H54 (cell line): ENCODE measurements around the gene DYNC2LI1.
"Not testable (repeated sequence)": the region's sequence is repeated elsewhere in the genome, so short reads cannot be mapped to it uniquely, and the experiment has no call there.

Source experiments
- DNase-seq: peaks from one replicate; pipeline ENCODE4 v3.0.0; 2011; ENCODE audit warnings: low spot score, mixed read lengths; ENCODE audit not compliant: insufficient read length
- FAIRE-seq: peaks from 3 replicates; lab custom pipeline; 2011; peaks lifted over from hg19 to GRCh38; lab: Jason Lieb, UNC
- POLR2A ChIP-seq: IDR thresholded peaks from 2 replicates; pipeline ENCODE4 v1.6.1; 2011; ENCODE audit warnings: low read depth, mild to moderate bottlenecking, low read length

DYNC2LI1 gene

DNA sequence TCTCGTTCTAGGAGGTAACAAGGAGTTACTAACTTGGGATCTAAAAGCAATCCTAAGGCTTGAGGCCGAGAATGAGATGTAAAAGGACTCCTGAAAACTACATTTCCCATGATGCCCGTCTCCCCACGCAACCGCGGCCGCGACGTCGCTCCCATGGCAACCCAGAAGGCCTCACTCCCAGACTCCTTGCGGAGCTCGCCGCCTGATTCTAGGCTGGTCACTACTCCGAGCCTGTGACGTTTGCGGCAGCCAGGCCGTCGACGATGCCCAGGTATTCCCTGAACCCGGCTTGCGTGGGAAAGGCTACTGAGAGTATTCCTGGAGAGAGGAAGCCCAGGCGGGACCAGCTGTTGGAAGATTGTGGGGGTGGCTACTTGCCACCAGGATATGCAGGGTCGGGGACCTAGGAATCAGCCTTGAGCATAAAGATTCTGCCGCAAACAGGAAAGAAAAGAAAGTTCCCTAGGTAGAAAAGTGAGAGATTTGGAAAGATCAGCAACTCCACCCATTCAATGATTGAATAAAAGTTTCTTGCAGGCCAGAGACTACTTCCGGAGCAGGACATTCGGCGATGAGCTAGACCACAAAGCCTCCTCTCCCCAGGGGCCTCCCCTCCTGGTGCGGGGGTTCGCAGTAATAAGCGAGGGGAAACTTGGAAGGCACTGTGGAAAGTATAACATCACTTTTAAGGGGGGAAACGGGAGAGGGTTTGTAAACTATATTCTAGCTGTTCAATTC lies at the start of gene DYNC2LI1:
Gene DYNC2LI1 (plus strand): TSS at position 164 of the 738 bp plus-strand sequence. CDS start 100 bp downstream, at position 264.
- FAIRE-seq (peak; percentile 96), DNase-seq (peak; percentile 92)
- TF ChIP-seq POLR2A, result peak; percentile 76

DNA sequence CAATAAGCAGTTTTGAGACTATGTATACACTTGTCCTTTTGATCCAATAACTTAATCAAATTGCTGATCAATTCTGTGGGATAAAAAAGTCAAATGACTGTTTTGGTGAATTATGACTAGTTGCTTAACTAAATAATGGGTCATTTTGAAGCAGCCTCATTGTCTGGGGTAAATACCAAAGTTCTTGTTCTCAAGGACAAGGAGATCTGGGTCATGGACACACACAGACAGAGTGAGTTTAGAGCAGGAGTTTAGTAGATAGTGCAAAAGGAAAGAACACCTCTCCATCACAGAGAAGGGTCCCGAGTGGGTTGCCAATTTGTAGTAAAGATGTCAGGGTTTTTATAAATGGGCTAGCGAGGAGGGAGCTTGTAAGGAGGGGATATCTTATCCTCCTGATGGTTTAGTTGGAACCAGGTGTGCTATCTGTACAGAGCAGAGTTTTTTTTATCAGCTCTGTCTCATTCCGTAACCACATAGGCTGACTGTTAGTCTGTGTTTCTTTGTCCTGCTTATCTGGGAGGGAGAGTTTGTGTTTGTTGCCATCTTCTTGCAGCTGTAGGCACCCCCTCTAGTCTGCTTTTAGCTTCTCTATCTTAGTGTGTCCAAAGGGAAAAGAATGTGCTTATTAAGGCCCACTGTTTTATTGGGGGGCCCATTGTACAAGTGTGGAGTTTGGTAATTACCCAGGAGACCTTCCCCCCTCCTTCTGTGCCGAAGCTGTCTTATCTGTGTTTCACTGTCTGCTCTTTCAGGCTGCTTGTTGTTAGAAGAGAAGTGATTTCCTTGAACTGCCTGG lies 48.9 kb upstream of the DYNC2LI1 start:
- FAIRE-seq (no peak), DNase-seq (no peak)
- no peak for TF ChIP-seq POLR2A

DNA sequence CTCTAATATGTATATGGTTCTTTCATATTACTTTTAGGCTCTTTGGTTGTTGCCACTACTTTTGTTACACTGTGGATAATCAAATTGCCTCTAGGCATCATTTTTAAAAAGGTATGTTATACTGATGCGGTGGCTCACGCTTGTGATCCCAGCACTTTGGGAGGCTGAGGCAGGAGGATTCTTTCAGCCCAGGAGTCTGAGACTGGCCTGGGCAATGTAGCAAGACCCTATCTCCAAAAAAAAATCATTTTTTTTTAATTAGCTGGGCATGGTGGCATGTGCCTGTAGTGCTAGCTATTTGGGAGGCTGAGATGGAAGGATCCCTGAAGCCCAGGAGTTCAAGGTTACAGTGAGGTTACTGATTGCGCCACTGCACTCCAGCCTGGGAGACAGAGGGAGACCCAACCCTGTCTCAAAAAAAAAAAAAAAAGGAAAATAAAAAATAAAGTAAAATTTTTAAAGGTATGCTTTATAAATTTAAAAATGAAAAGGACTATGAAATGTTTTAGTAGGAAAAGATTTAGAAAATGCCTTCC lies 48.1 kb upstream of the DYNC2LI1 start:
- FAIRE-seq, result no peak
- no peak for DNase-seq
- no peak for TF ChIP-seq POLR2A

DNA sequence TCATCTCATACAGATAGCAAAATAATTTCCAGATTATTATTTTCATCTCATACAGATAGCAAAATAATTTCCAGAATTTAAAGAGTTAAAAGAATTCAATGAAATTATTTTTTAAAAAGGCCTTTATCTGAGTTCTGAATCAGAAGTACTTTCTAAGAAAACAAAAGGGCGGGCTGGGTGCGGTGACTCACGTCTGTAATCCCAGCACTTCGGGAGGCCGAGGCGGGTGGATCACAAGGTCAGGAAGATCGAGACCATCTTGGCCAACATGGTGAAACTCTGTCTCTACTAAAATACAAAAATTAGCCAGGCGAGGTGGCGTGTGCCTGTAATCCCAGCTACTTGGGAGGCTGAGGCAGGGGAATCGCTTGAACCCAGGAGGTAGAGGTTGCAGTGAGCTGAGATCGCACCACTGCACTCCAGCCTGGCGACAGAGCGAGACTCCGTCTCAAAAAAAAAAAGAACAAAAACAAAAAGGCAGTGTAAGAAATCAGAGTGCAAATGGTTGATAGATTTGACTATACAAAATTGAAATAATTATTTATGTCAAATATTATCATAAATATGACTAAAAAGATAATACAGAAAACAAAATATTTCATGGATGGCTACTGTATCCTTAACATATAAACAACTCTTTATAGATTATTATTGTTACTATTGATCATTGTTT lies 46.7 kb upstream of the DYNC2LI1 start:
- DNase-seq, FAIRE-seq: not testable (repeated sequence)

DNA sequence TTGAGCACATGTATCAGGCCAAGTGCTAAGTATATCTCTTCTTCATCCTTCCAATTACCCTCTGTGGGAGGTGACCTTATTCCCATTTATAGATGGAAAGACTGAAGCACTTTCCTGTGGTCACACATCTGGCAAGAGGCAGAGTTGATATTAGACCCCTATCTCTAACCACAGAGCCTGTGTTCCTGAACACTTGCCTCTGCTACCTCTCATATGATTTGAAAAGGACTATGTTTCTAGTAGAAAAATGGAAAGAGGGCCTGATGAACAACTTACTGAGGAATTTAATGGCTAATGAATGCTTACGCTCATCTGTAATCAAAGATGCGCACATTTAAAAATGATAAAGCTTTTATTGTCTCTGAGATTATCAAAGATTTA lies 46.2 kb upstream of the DYNC2LI1 start:
- FAIRE-seq (no peak), DNase-seq (no peak)
- TF ChIP-seq POLR2A, result no peak

DNA sequence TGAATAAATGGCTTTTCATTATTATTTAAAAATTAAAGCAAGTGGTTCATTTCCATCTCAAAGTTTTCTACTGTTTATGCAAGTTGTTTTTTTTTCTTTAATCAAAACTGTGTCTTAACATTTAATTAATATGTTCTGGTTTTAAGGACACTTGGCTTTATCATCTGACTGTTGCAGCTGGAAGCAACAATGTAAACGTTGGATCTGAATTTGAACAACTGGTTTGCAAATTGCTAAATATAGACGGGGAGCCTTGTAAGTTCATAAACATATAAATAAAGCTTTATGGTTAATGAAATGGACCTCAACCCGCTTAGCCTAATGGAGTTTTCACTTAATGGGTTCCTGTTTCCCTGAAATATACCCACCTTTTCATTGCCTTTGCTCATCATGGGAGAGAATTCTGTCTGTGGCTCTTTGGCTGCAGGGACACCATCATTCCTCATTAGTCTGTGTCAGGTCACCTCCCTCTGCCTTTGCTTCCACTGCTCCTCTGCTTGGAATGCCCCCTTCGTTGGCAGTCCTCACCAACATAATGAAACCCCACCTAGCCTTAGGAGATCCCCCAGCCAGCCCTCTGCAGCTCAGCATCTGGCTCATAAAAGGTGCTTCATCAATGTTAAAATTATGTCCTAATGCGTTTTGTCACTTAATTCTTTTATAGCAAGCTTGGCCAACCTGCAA lies 44.2 kb upstream of the DYNC2LI1 start:
- FAIRE-seq, result no peak
- no peak for TF ChIP-seq POLR2A
- no peak for DNase-seq

DNA sequence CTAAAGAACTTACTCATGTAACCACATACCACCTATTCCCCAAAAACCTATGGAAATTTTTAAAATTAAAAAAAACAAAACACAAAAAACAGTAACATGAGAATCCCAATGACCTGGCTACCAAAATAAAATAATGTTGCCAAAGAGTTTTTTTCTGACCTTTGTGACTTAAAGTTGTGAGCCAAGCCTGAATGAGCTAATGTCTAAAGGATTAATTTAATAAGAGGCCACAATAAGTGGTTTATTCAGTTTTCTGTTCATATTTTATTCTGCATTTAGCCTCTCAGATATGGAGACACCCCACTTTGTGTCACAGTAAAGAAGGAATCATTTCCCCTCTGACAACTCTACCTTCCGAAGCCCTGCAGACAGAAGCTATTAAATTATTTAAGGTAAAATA lies 42.6 kb upstream of the DYNC2LI1 start:
- FAIRE-seq, result no peak
- no peak for TF ChIP-seq POLR2A
- no peak for DNase-seq

DNA sequence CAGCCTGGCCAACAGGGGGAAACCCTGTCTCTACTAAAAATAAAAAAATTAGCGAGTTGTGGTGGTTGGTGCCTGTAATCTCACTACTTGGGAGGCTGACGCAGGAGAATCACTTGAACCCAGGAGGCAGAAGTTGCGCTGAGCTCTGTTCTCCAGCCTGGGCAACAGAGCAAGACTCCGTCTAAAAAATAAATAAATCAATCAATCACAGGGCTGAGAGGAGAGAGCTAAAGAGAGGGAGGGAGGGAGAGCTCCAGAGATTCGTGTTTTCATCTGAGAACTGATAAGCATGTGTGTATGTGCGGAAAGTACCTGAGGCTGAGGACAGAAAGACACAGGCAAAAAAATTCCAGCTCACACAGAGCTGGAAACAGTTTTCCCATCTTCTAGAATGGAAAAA lies 37.2 kb upstream of the DYNC2LI1 start:
- FAIRE-seq (no peak), DNase-seq (no peak)
- TF ChIP-seq POLR2A, result no peak

DNA sequence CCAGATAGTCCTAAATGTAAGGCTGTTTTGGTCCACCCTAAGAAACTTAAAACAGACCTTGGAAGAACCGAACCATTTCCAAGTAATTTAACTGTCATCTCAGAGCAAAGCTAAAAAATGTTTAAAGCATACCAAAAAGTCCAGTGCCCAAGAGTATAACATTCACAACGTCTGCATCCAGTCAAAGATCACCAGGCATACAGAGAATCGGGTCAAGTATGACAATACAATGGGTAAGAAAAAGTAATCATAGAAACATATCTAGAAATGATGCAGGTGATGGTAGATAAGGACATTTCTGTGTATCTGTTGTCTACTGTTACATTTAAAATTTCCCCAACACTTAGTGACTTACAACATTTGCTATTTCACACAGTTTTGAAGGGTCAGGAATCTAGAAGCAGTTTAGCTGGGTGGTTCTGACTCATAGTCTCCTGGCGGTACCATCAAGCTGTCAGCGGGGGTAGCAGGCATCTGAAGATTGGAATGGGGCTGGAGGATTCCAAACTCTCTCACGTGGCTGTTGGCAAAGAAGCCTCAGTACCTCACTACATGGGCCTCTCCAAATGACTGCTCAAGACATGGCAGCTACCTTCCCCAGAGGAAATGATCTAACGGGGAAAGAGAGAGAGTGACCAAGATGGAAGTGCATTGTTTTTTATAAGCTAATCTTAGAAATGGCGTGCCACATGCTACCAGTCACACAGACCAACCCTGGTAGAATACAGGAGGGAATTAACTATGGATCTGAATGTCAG lies 36.6 kb upstream of the DYNC2LI1 start:
- DNase-seq (peak; percentile 38), FAIRE-seq (peak; percentile 94)
- no peak for TF ChIP-seq POLR2A

DNA sequence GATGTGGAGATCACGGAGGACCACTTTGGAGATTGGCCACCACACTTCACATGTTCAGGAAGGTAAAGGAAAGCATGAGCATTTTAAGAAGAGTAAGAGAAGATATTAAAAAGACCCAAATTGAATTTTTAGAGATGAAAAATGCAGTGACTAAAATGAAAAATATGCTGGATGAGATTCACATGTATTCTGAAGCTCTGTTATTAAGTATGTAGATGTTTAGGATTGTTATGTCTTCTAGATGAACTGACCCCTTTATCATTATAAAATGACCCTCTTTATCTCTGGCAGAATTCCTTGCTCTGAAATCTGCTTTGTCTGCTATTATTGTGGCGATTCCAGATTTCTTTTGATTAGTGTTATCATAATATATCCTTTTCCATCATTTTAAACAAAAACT lies 36.0 kb upstream of the DYNC2LI1 start:
- TF ChIP-seq POLR2A, result no peak
- FAIRE-seq, result no peak
- DNase-seq, result no peak

DNA sequence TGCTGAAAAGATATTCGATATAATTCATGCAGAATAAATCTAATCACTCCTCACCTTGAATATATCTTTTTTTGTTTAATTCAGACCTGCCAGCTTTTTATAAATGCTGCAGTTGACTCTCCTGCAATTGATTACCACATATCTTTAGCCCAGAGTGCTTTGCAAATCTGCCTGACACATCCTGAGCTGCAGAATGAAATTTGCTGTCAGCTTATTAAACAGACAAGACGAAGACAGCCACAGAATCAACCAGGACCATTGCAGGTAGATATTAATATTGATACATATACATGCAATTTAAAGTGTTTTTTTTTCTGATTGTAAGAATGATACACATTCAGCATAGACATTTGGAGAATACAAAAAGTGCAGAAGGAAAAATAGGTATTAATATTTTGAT lies 35.6 kb upstream of the DYNC2LI1 start:
- DNase-seq (no peak), FAIRE-seq (no peak)
- no peak for TF ChIP-seq POLR2A

DNA sequence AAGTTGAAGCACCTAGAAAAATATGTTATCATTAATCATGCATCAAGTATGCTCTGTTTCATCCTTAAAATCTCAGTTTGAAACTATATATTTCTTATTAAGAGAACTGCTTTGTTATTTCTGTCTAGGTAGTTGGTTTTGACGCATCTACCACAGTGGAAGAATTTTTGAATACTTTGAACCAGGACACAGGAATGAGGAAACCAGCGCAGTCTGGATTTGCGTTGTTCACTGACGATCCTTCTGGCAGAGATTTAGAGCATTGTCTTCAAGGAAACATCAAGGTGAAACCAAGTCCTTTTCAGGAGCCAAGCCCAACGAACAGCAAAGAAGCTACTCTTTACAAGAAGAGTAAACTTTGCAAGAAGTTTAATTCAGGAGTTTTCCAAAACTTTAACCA lies 30.1 kb upstream of the DYNC2LI1 start:
- FAIRE-seq (no peak), DNase-seq (no peak)
- TF ChIP-seq POLR2A, result no peak

DNA sequence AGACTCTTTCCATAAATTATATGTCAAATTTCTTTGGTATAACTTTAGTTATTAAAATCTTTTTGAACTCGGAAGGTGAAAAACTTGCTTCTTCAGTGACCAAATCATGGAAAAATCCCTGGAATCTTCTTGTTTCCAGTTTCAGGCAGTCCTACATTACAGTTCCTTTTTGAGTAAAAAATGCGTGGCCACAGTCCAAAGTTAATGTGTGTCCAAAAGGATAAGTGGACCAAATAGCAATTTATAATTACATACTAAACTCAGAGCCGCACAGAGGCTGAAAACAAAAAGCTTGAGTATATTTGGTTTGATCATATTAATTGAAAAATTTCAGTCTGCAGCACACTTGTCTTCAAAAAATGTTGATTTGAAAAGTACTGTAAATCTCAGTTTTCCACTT lies 28.4 kb upstream of the DYNC2LI1 start:
- DNase-seq (no peak), FAIRE-seq (no peak)
- TF ChIP-seq POLR2A, result no peak
